Measurements from ENCODE around the gene OR2M7. TPM values are rescaled to one million over a fixed set of nuclear protein-coding genes. Genes with fewer than 3 reads are reported as not detected.

OR2M7 gene
- total and polyA plus RNA-seq, 2 of the 8 experiments (the other 6 are each of a cell fraction or from before 2014, with no cell fraction given), result not detected

GRCh38 chr1:248366609-248367008, 42.2 kb upstream of the OR2M7 start:
- H3K14ac ChIP-seq (ENCODE audit: insufficient read length), result no peak overlapping the region
- H3K36me3 ChIP-seq (ENCODE audit: control insufficient read depth in 2 of 4, insufficient read depth in 4 of 4, low read length in 3 of 4), result no peaks in the 10 kb centered on the region
- no peaks in the 10 kb centered on the region for H3K4me1 ChIP-seq (replicated peaks in 1 of 4; ENCODE audit: control insufficient read depth in 3 of 4, insufficient read depth in 4 of 4, low read length in 3 of 4)
- H3K27me3 ChIP-seq (replicated peaks in 1 of 4; ENCODE audit: control insufficient read depth in 3 of 4, extremely low read depth in 1 of 4, insufficient read depth in 3 of 4, low read length in 3 of 4), result no peaks in the 10 kb centered on the region
- ChIA-PET POLR2A (ENCODE audit: partially characterized antibody) (no interaction called here), CTCF (ENCODE audit: partially characterized antibody) (no interaction called here)
- no peak overlapping the region for H2BK12ac ChIP-seq (ENCODE audit: low read depth, low read length)
- H3K4me3 ChIP-seq (ENCODE audit: extremely low read depth in 1 of 4, insufficient read depth in 2 of 4, low read depth in 3 of 4, low read length in 4 of 4), result no peak overlapping the region
- no peaks in the 10 kb centered on the region for H3K79me1 ChIP-seq (ENCODE audit: low read depth, low read length)
- peaks cover 53 to 60% of the 10 kb centered on the region in 2 experiments for H3K9me3 ChIP-seq (ENCODE audit: insufficient read depth in 2 of 2, low read depth in 1 of 2, low read length in 1 of 2)
- no peak for FAIRE-seq
- no peak overlapping the region for H2AFZ ChIP-seq (ENCODE audit: low read length)
- no peaks in the 10 kb centered on the region for H4K20me1 ChIP-seq (replicated peaks in 1 of 2; ENCODE audit: control insufficient read depth in 1 of 2, insufficient read depth in 2 of 2, low read length in 2 of 2)
- no peak overlapping the region for H3K18ac ChIP-seq (ENCODE audit: extremely low read depth, low read length)
- H3K9ac ChIP-seq (replicated peaks in 1 of 4; ENCODE audit: extremely low read depth in 1 of 4, low read depth in 3 of 4, low read length in 3 of 4), result no peak overlapping the region
- H3K27ac ChIP-seq (ENCODE audit: low read depth, low read length), result no peak overlapping the region
- H2BK15ac ChIP-seq (ENCODE audit: low read length), result no peak overlapping the region
- no peak overlapping the region for H3K23ac ChIP-seq (ENCODE audit: insufficient read length)
- H3K4me2 ChIP-seq (ENCODE audit: insufficient read depth in 1 of 2, low read depth in 2 of 2, low read length in 2 of 2), result no peak overlapping the region
- no peak overlapping the region for H2BK20ac ChIP-seq (ENCODE audit: low read length)
- no peak overlapping the region for H4K8ac ChIP-seq (ENCODE audit: extremely low read depth, insufficient read depth, low read length)
- no peak for DNase-seq (ENCODE audit: low read depth in 1 of 2, low spot score in 2 of 2)
- H3K79me2 ChIP-seq (ENCODE audit: control insufficient read depth in 1 of 2, insufficient read depth in 2 of 2, low read length in 2 of 2), result no peaks in the 10 kb centered on the region
- no peaks in the 10 kb centered on the region for H3K23me2 ChIP-seq (ENCODE audit: low read depth, low read length)
- H2AK5ac ChIP-seq (ENCODE audit: low read depth, low read length), result no peak overlapping the region
- H4K5ac ChIP-seq (ENCODE audit: insufficient read length, low read depth, low read length), result no peak overlapping the region
- H3K56ac ChIP-seq (replicated peaks; ENCODE audit: insufficient read length, low read depth, low read length), result no peak overlapping the region
- H3K4ac ChIP-seq (replicated peaks; ENCODE audit: insufficient read length, low read depth, low read length), result no peak overlapping the region
- H2BK120ac ChIP-seq (replicated peaks; ENCODE audit: low read depth, low read length), result no peak overlapping the region
- no peak overlapping the region for H2BK5ac ChIP-seq (ENCODE audit: low read depth, low read length)
- H4K91ac ChIP-seq (replicated peaks; ENCODE audit: insufficient read length, low read length), result no peak overlapping the region
- no peak for TF ChIP-seq NRF1 (IDR thresholded peaks at IDR 0.05; ENCODE audit: low read depth, low read length)
- TF ChIP-seq, protein P1, sequence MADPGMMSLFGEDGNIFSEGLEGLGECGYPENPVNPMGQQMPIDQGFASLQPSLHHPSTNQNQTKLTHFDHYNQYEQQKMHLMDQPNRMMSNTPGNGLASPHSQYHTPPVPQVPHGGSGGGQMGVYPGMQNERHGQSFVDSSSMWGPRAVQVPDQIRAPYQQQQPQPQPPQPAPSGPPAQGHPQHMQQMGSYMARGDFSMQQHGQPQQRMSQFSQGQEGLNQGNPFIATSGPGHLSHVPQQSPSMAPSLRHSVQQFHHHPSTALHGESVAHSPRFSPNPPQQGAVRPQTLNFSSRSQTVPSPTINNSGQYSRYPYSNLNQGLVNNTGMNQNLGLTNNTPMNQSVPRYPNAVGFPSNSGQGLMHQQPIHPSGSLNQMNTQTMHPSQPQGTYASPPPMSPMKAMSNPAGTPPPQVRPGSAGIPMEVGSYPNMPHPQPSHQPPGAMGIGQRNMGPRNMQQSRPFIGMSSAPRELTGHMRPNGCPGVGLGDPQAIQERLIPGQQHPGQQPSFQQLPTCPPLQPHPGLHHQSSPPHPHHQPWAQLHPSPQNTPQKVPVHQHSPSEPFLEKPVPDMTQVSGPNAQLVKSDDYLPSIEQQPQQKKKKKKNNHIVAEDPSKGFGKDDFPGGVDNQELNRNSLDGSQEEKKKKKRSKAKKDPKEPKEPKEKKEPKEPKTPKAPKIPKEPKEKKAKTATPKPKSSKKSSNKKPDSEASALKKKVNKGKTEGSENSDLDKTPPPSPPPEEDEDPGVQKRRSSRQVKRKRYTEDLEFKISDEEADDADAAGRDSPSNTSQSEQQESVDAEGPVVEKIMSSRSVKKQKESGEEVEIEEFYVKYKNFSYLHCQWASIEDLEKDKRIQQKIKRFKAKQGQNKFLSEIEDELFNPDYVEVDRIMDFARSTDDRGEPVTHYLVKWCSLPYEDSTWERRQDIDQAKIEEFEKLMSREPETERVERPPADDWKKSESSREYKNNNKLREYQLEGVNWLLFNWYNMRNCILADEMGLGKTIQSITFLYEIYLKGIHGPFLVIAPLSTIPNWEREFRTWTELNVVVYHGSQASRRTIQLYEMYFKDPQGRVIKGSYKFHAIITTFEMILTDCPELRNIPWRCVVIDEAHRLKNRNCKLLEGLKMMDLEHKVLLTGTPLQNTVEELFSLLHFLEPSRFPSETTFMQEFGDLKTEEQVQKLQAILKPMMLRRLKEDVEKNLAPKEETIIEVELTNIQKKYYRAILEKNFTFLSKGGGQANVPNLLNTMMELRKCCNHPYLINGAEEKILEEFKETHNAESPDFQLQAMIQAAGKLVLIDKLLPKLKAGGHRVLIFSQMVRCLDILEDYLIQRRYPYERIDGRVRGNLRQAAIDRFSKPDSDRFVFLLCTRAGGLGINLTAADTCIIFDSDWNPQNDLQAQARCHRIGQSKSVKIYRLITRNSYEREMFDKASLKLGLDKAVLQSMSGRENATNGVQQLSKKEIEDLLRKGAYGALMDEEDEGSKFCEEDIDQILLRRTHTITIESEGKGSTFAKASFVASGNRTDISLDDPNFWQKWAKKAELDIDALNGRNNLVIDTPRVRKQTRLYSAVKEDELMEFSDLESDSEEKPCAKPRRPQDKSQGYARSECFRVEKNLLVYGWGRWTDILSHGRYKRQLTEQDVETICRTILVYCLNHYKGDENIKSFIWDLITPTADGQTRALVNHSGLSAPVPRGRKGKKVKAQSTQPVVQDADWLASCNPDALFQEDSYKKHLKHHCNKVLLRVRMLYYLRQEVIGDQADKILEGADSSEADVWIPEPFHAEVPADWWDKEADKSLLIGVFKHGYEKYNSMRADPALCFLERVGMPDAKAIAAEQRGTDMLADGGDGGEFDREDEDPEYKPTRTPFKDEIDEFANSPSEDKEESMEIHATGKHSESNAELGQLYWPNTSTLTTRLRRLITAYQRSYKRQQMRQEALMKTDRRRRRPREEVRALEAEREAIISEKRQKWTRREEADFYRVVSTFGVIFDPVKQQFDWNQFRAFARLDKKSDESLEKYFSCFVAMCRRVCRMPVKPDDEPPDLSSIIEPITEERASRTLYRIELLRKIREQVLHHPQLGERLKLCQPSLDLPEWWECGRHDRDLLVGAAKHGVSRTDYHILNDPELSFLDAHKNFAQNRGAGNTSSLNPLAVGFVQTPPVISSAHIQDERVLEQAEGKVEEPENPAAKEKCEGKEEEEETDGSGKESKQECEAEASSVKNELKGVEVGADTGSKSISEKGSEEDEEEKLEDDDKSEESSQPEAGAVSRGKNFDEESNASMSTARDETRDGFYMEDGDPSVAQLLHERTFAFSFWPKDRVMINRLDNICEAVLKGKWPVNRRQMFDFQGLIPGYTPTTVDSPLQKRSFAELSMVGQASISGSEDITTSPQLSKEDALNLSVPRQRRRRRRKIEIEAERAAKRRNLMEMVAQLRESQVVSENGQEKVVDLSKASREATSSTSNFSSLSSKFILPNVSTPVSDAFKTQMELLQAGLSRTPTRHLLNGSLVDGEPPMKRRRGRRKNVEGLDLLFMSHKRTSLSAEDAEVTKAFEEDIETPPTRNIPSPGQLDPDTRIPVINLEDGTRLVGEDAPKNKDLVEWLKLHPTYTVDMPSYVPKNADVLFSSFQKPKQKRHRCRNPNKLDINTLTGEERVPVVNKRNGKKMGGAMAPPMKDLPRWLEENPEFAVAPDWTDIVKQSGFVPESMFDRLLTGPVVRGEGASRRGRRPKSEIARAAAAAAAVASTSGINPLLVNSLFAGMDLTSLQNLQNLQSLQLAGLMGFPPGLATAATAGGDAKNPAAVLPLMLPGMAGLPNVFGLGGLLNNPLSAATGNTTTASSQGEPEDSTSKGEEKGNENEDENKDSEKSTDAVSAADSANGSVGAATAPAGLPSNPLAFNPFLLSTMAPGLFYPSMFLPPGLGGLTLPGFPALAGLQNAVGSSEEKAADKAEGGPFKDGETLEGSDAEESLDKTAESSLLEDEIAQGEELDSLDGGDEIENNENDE (IDR thresholded peaks at IDR 0.05; ENCODE audit: insufficient replicate concordance, low read length), result no peak
